H9 (cell line): ENCODE data around the gene RNU6-9. TPM values are rescaled to one million over a fixed set of nuclear protein-coding genes. Genes with fewer than 3 reads are reported as not detected.

ENCODE experiments used
- DNase-seq: peaks from one replicate; pipeline ENCODE4 v3.0.0-alpha.2; 2017
- H2AFZ ChIP-seq: one replicate; pipeline ENCODE4 v1.6.1; 2013; ENCODE audit warnings: mild to moderate bottlenecking, low read length, control low read depth, moderate library complexity
- H2AK5ac ChIP-seq: 2 replicates; pipeline ENCODE4 v1.6.1; 2013; ENCODE audit warnings: low read length, control low read depth, mixed read lengths; ENCODE audit not compliant: insufficient read length
- H2BK120ac ChIP-seq: one replicate; pipeline ENCODE4 v1.6.1; 2013; ENCODE audit warnings: low read depth, mild to moderate bottlenecking, low read length, control low read depth, inconsistent platforms; ENCODE audit not compliant: poor library complexity, severe bottlenecking
- H2BK12ac ChIP-seq: 2 replicates; pipeline ENCODE4 v1.6.1; 2013; ENCODE audit warnings: low read length, control low read depth, mixed read lengths, low read depth; ENCODE audit not compliant: insufficient read length
- H2BK15ac ChIP-seq: 2 replicates; pipeline ENCODE4 v1.6.1; 2013; ENCODE audit warnings: low read depth, low read length, control low read depth
- H2BK20ac ChIP-seq: one replicate; pipeline ENCODE4 v1.6.1; 2013; ENCODE audit warnings: low read depth, mild to moderate bottlenecking, low read length, control low read depth, inconsistent platforms; ENCODE audit not compliant: poor library complexity, severe bottlenecking
- H2BK5ac ChIP-seq: 2 replicates; pipeline ENCODE4 v1.6.1; 2013; ENCODE audit warnings: low read length, control low read depth, mixed read lengths; ENCODE audit not compliant: insufficient read length
- H3K14ac ChIP-seq: 2 replicates; pipeline ENCODE4 v1.6.1; 2013; ENCODE audit warnings: low read length, control low read depth; ENCODE audit not compliant: insufficient read depth
- H3K18ac ChIP-seq: 2 replicates; pipeline ENCODE4 v1.6.1; 2013; ENCODE audit warnings: low read depth, mild to moderate bottlenecking, mixed read lengths, low read length, control low read depth; ENCODE audit not compliant: insufficient read length
- H3K23ac ChIP-seq: 2 replicates; pipeline ENCODE4 v1.6.1; 2013; ENCODE audit warnings: low read length, control low read depth, mixed read lengths, low read depth; ENCODE audit not compliant: insufficient read length
- H3K23me2 ChIP-seq: 2 replicates; pipeline ENCODE4 v1.6.1; 2013; ENCODE audit warnings: low read depth, mild to moderate bottlenecking, mixed read lengths, low read length, control low read depth; ENCODE audit not compliant: insufficient read length, poor library complexity, severe bottlenecking
- H3K27ac ChIP-seq: 2 replicates; pipeline ENCODE4 v1.5.1; 2013; ENCODE audit warnings: low read length, control low read depth, mixed read lengths, low read depth; ENCODE audit not compliant: insufficient read length
- H3K27me3 ChIP-seq: 2 replicates; pipeline ENCODE4 v1.6.1; 2013; ENCODE audit warnings: low read length, control low read depth, inconsistent platforms; ENCODE audit not compliant: insufficient read depth
- H3K4ac ChIP-seq: 2 replicates; pipeline ENCODE4 v1.6.1; 2013; ENCODE audit warnings: low read depth, mild to moderate bottlenecking, control low read depth, inconsistent platforms, low read length, moderate library complexity
- H3K4me1 ChIP-seq: 2 replicates; pipeline ENCODE4 v1.6.1; 2013; ENCODE audit warnings: low read length, control low read depth, inconsistent platforms; ENCODE audit not compliant: insufficient read depth
- H3K4me2 ChIP-seq: 2 replicates; pipeline ENCODE4 v1.6.1; 2013; ENCODE audit warnings: low read length, control low read depth, mixed read lengths; ENCODE audit not compliant: insufficient read length, insufficient read depth
- H3K56ac ChIP-seq: 2 replicates; pipeline ENCODE4 v1.6.1; 2013; ENCODE audit warnings: low read depth, mild to moderate bottlenecking, mixed read lengths, low read length, control low read depth; ENCODE audit not compliant: insufficient read length
- H3K79me1 ChIP-seq: 2 replicates; pipeline ENCODE4 v1.6.1; 2013; ENCODE audit warnings: low read depth, mild to moderate bottlenecking, moderate library complexity, low read length, control low read depth, inconsistent platforms; ENCODE audit not compliant: insufficient read depth, poor library complexity, severe bottlenecking
- H3K79me2 ChIP-seq: 2 replicates; pipeline ENCODE4 v1.6.1; 2013; ENCODE audit warnings: low read length, control low read depth, inconsistent platforms; ENCODE audit not compliant: insufficient read depth
- H3K9ac ChIP-seq: 2 replicates; pipeline ENCODE4 v1.6.1; 2013; ENCODE audit warnings: low read length, control low read depth, mixed read lengths; ENCODE audit not compliant: insufficient read length; ENCODE audit errors: extremely low read depth
- H3K9me3 ChIP-seq: one replicate; pipeline ENCODE4 v1.6.1; 2013; ENCODE audit warnings: low read depth, low read length, inconsistent platforms; ENCODE audit not compliant: control insufficient read depth
- H3T11ph ChIP-seq: one replicate; pipeline ENCODE4 v1.6.1; 2013; ENCODE audit warnings: mild to moderate bottlenecking, low read length, control low read depth, inconsistent platforms
- H4K20me1 ChIP-seq: one replicate; pipeline ENCODE4 v1.6.1; 2013; ENCODE audit not compliant: control insufficient read depth, insufficient read length, insufficient read depth
- H4K5ac ChIP-seq: 2 replicates; pipeline ENCODE4 v1.6.1; 2013; ENCODE audit warnings: low read depth, mild to moderate bottlenecking, mixed read lengths, low read length, control low read depth; ENCODE audit not compliant: insufficient read length
- H4K8ac ChIP-seq: replicated peaks from 2 replicates; pipeline ENCODE4 v1.6.1; 2013; ENCODE audit warnings: low read length, control low read depth, mixed read lengths, low read depth; ENCODE audit not compliant: insufficient read length
- H4K91ac ChIP-seq: 2 replicates; pipeline ENCODE4 v1.6.1; 2013; ENCODE audit warnings: low read depth, mild to moderate bottlenecking, moderate library complexity, mixed read lengths, low read length, control low read depth; ENCODE audit not compliant: insufficient read length
- H3K27ac Mint-ChIP-seq, 3 experiments: 2 replicates in 2 of 3; 3 replicates in 1 of 3; pipeline ENCODE4 v1.8.0; 2020 to 2021; ENCODE audit warnings: mixed read lengths in 3 of 3, mild to moderate bottlenecking in 1 of 3, moderate library complexity in 1 of 3
- H3K27me3 Mint-ChIP-seq: 2 replicates; pipeline ENCODE4 v1.8.0; 2021; ENCODE audit warnings: low read depth, mild to moderate bottlenecking, moderate library complexity, mixed read lengths
- H3K36me3 Mint-ChIP-seq, 3 experiments: 2 replicates in 2 of 3; 3 replicates in 1 of 3; pipeline ENCODE4 v1.8.0; 2020 to 2021; ENCODE audit warnings: low read depth in 3 of 3, mixed read lengths in 3 of 3; ENCODE audit not compliant: insufficient read depth in 1 of 3
- H3K4me1 Mint-ChIP-seq, 2 experiments: 2 replicates each; pipeline ENCODE4 v1.8.0; 2020; ENCODE audit warnings: mixed read lengths in 2 of 2
- H3K4me3 Mint-ChIP-seq, 2 experiments: 2 replicates in 1 of 2; 3 replicates in 1 of 2; pipeline ENCODE4 v1.8.0; 2020 to 2021; ENCODE audit warnings: mild to moderate bottlenecking in 2 of 2, mixed read lengths in 2 of 2, moderate library complexity in 1 of 2
- H3K9me3 Mint-ChIP-seq, 2 experiments: 2 replicates in 1 of 2; 3 replicates in 1 of 2; pipeline ENCODE4 v1.8.0; 2020; ENCODE audit warnings: mild to moderate bottlenecking in 2 of 2, mixed read lengths in 2 of 2, moderate library complexity in 1 of 2
- WGBS: extraction: QIAGEN DNeasy Blood & Tissue Kit; methylation state at CpG from one replicate; pipeline ENCODE4 v1.1.7; 2013; ENCODE audit warnings: missing lambda C conversion rate, low lambda C conversion rate, mixed read lengths; ENCODE audit not compliant: insufficient read length; ENCODE audit errors: extremely low coverage; 5-methylcytosine and 5-hydroxymethylcytosine counted together
- total RNA-seq: library from RNA; stranded (reverse); gene quantifications from 2 replicates; pipeline ENCODE4 v1.2.1, GENCODE V29; 2021
- TF ChIP-seq, protein P1 (sequence below): fragments of 200-600 bp; sonication (generic); conservative IDR thresholded peaks from 3 replicates; pipeline ENCODE4 v1.8.0; 2021; ENCODE audit warnings: antibody characterized with exemption, mild to moderate bottlenecking

Gene RNU6-9
- total RNA-seq, 1 experiment from 2014 or later = not detected

DNA sequence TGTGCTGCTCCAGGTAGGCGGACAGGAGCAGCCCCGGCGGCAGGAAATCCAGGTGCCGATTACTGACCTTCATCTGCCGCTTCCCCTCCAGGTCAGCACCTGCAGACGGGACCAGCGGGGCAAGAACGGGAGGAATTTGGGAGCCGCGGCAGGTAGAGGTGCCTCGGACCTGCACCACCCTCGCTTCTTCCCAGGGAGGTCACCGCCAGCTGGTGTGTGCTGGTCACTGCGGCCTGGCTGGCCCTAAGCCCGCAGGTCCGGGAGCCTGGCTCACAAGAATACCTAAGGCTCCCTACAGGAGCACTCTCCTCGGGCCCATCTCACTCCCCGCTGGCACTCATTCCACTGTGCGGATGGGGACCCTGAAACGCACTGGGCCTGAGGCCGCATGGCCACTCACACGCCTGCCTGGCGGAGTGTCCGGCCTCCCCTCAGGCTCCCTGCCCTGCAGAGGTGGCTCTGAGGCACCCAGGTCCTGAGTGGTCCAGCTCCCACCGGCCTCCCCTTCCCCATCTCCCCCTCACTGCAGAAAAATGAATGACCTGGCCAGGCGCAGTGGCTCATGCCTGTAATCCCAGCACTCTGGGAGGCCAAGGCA, 4.3 kb downstream of the RNU6-9 start:
- H3K79me2 ChIP-seq = no peaks in the 10 kb centered on the region; the same call in 1 of the 2 replicates
- no peak overlapping the region for H4K91ac ChIP-seq
- H3K27ac Mint-ChIP-seq = peak overlapping the region in 1 of 3 experiments; percentile 49; a peak in 2 of 7 replicates

More for the DNA sequence above, 4.3 kb downstream of the RNU6-9 start:
- Histone ChIP-seq H3K23ac (no peak overlapping the region), H3T11ph (no peak overlapping the region), H3K4me1 (no peaks in the 10 kb centered on the region; the same call in 1 of the 2 replicates), H3K4ac (no peak overlapping the region), H2AFZ (no peak overlapping the region), H3K23me2 (no peaks in the 10 kb centered on the region), H3K27ac (no peak overlapping the region), H3K27me3 (no peaks in the 10 kb centered on the region), H3K18ac (no peak overlapping the region), H3K14ac (no peak overlapping the region), H3K9ac (no peak overlapping the region), H3K4me2 (no peak overlapping the region), H2BK12ac (no peak overlapping the region), H2BK5ac (no peak overlapping the region), H3K56ac (no peak overlapping the region), H2BK15ac (no peak overlapping the region), H2AK5ac (no peak overlapping the region), H2BK120ac (no peak overlapping the region), H2BK20ac (no peak overlapping the region), H3K79me1 (no peaks in the 10 kb centered on the region), H4K8ac (no peak overlapping the region), H4K5ac (no peak overlapping the region), H4K20me1 (no peaks in the 10 kb centered on the region), H3K9me3 (no peaks in the 10 kb centered on the region)
- Mint-ChIP-seq H3K4me3 (no peak overlapping the region), H3K36me3 (peaks cover 2 to 23% (median 22%) of the 10 kb centered on the region in 3 experiments; a peak in 6 of 7 replicates), H3K4me1 (peaks cover 6 to 22% of the 10 kb centered on the region in 2 experiments), H3K27me3 (peaks cover 4% of the 10 kb centered on the region; the same call in 1 of the 2 replicates), H3K9me3 (no peaks in the 10 kb centered on the region; a peak in 1 of 5 replicates)
- DNase-seq = peak; percentile 71
- no CpG with 5 or more reads among the region's 26 CpGs for WGBS
- TF ChIP-seq, protein P1, sequence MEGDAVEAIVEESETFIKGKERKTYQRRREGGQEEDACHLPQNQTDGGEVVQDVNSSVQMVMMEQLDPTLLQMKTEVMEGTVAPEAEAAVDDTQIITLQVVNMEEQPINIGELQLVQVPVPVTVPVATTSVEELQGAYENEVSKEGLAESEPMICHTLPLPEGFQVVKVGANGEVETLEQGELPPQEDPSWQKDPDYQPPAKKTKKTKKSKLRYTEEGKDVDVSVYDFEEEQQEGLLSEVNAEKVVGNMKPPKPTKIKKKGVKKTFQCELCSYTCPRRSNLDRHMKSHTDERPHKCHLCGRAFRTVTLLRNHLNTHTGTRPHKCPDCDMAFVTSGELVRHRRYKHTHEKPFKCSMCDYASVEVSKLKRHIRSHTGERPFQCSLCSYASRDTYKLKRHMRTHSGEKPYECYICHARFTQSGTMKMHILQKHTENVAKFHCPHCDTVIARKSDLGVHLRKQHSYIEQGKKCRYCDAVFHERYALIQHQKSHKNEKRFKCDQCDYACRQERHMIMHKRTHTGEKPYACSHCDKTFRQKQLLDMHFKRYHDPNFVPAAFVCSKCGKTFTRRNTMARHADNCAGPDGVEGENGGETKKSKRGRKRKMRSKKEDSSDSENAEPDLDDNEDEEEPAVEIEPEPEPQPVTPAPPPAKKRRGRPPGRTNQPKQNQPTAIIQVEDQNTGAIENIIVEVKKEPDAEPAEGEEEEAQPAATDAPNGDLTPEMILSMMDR = peak; percentile 47
